Parathyroid adenoma (tissue), 2 donors: ENCODE data around the gene NUP107.

Source experiments
- H2AFZ ChIP-seq: fragments of 300-600 bp; sonication (generic); one replicate; pipeline ENCODE4 v1.7.0; 2017; ENCODE audit warnings: antibody characterized with exemption, mild to moderate bottlenecking
- H3K27ac ChIP-seq: fragments of 300-600 bp; sonication (generic); one replicate; pipeline ENCODE4 v1.7.0; 2017
- H3K27me3 ChIP-seq: fragments of 300-600 bp; sonication (generic); one replicate; pipeline ENCODE4 v1.7.0; 2017; ENCODE audit warnings: low read length; ENCODE audit not compliant: control insufficient read depth, insufficient read depth
- H3K36me3 ChIP-seq: fragments of 300-600 bp; sonication (generic); one replicate; pipeline ENCODE4 v1.7.0; 2017; ENCODE audit warnings: low read length; ENCODE audit not compliant: control insufficient read depth, insufficient read depth
- H3K4me1 ChIP-seq: fragments of 300-600 bp; sonication (generic); one replicate; pipeline ENCODE4 v1.7.0; 2017; ENCODE audit warnings: control low read depth
- H3K4me2 ChIP-seq: fragments of 300-600 bp; sonication (generic); one replicate; pipeline ENCODE4 v1.7.0; 2017; ENCODE audit warnings: low read length
- H3K4me3 ChIP-seq: fragments of 300-600 bp; sonication (generic); one replicate; pipeline ENCODE4 v1.7.0; 2017; ENCODE audit warnings: low read depth, low read length
- H3K79me2 ChIP-seq: fragments of 300-600 bp; sonication (generic); one replicate; pipeline ENCODE4 v1.7.0; 2017; ENCODE audit warnings: control low read depth
- H3K9ac ChIP-seq: fragments of 300-600 bp; sonication (generic); one replicate; pipeline ENCODE4 v1.7.0; 2017; ENCODE audit warnings: mild to moderate bottlenecking
- H3K9me3 ChIP-seq: fragments of 300-600 bp; sonication (generic); one replicate; pipeline ENCODE4 v1.7.0; 2017; ENCODE audit warnings: low read length; ENCODE audit not compliant: control insufficient read depth
- TF ChIP-seq, protein P1 (sequence below): fragments of 300-600 bp; sonication (generic); IDR thresholded peaks from one replicate; pipeline ENCODE4 v1.7.0; 2017; ENCODE audit warnings: antibody characterized with exemption, mild to moderate bottlenecking
- donor health status: primary hyperparathyroidism.

Gene NUP107

GRCh38 chr12:68641138-68641537 lies 45.6 kb upstream of the NUP107 start:
- Histone ChIP-seq H3K27ac (no peak overlapping the region), H3K9ac (no peak overlapping the region), H2AFZ (no peak overlapping the region), H3K4me1 (no peaks in the 10 kb centered on the region), H3K79me2 (peaks cover 47% of the 10 kb centered on the region), H3K4me3 (no peak overlapping the region), H3K9me3 (no peaks in the 10 kb centered on the region), H3K4me2 (no peak overlapping the region), H3K36me3 (no peaks in the 10 kb centered on the region), H3K27me3 (no peaks in the 10 kb centered on the region)
- TF ChIP-seq, protein P1, sequence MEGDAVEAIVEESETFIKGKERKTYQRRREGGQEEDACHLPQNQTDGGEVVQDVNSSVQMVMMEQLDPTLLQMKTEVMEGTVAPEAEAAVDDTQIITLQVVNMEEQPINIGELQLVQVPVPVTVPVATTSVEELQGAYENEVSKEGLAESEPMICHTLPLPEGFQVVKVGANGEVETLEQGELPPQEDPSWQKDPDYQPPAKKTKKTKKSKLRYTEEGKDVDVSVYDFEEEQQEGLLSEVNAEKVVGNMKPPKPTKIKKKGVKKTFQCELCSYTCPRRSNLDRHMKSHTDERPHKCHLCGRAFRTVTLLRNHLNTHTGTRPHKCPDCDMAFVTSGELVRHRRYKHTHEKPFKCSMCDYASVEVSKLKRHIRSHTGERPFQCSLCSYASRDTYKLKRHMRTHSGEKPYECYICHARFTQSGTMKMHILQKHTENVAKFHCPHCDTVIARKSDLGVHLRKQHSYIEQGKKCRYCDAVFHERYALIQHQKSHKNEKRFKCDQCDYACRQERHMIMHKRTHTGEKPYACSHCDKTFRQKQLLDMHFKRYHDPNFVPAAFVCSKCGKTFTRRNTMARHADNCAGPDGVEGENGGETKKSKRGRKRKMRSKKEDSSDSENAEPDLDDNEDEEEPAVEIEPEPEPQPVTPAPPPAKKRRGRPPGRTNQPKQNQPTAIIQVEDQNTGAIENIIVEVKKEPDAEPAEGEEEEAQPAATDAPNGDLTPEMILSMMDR: no peak

DNA sequence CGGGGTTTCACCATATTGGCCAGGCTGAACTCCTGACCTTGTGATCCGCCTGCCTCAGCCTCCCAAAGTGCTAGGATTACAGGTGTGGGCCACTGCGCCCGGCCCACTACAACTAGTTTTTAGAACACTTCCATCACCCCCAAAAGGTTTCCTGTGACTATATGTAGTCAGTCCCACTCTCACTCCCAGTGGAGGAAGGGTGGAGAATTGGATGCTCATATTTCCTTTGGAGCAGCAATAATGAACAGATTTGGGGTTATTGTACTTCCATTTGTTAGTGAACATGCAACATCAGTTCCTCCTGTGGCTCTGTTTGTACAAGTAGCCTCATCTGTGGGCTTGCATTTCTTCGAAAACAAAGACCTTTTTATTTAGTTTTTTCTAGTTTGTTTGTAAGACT lies 40.3 kb upstream of the NUP107 start:
- Histone ChIP-seq H3K4me1 (peaks cover 2% of the 10 kb centered on the region), H3K27ac (no peak overlapping the region), H3K27me3 (no peaks in the 10 kb centered on the region), H3K9ac (no peak overlapping the region), H3K9me3 (no peaks in the 10 kb centered on the region), H3K4me2 (no peak overlapping the region), H3K79me2 (peaks cover 27% of the 10 kb centered on the region), H3K36me3 (no peaks in the 10 kb centered on the region), H3K4me3 (no peak overlapping the region), H2AFZ (no peak overlapping the region)
- TF ChIP-seq, protein P1: no peak

DNA sequence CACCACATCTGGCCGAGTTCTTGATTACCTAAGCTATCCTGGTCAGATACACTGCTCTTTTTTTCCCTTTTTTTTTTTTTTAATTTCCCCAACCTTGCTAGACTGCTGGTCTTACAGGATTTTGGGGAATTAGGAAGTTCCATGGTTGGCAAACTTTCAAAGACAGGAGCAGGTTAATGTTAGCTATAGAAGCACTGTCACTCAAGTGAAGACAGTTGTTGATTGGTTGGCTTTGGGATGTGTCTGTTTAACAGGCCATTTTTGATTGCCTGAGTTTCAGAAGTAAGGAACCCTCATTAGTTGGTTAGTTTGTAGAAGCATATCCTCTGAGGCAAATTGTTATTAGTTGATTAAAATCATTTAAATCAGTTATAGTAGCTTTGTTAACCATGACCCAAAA lies 39.3 kb upstream of the NUP107 start:
- no peak overlapping the region for H3K4me3 ChIP-seq
- H3K27me3 ChIP-seq: no peaks in the 10 kb centered on the region
- H3K4me1 ChIP-seq: peaks cover 2% of the 10 kb centered on the region
- H3K9me3 ChIP-seq: no peaks in the 10 kb centered on the region
- no peak overlapping the region for H3K9ac ChIP-seq
- H3K36me3 ChIP-seq: no peaks in the 10 kb centered on the region
- no peak overlapping the region for H2AFZ ChIP-seq
- TF ChIP-seq, protein P1: no peak
- H3K4me2 ChIP-seq: no peak overlapping the region
- H3K79me2 ChIP-seq: peaks cover 31% of the 10 kb centered on the region
- H3K27ac ChIP-seq: no peak overlapping the region

- Histone ChIP-seq H3K4me1 (peaks cover 2% of the 10 kb centered on the region), H3K4me2 (no peak overlapping the region), H3K27me3 (no peaks in the 10 kb centered on the region), H2AFZ (no peak overlapping the region), H3K36me3 (no peaks in the 10 kb centered on the region), H3K27ac (no peak overlapping the region), H3K9me3 (no peaks in the 10 kb centered on the region), H3K9ac (no peak overlapping the region), H3K79me2 (peaks cover 26% of the 10 kb centered on the region), H3K4me3 (no peak overlapping the region)
- TF ChIP-seq, protein P1: no peak
These were observed 38.6 kb upstream of the NUP107 start for GRCh38 chr12:68648179-68648578.

DNA sequence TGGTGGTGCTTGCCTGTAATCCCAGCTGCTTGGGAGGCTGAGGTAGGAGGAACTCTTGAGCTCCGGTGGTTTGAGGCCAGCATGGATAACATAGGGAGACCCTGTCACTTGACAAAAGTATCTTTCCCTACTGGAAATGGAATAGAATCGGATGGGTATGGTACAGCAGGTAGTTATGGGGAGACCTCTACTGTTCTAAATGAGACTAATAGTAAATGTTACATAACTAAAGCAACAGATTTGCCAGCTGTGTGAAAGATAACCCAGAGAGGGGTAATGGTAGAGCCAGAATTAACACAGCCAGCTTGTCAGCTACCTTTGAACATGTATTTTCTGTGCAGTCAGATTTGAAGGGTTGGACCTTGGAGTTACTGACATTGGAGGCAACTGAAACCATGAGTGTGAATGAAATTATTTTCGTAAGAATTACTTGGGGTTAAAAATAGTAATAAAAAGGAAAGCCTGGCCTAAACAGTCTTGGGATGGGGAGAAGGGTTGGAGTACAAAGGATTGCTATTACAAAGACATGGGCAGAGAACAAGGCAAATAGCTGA lies 21.7 kb upstream of the NUP107 start:
- TF ChIP-seq, protein P1: peak; percentile 26
- H3K4me2 ChIP-seq: no peak overlapping the region
- H3K27ac ChIP-seq: no peak overlapping the region
- peaks cover 3% of the 10 kb centered on the region for H3K4me1 ChIP-seq
- H2AFZ ChIP-seq: no peak overlapping the region
- no peaks in the 10 kb centered on the region for H3K36me3 ChIP-seq
- H3K9ac ChIP-seq: no peak overlapping the region
- no peaks in the 10 kb centered on the region for H3K79me2 ChIP-seq
- H3K27me3 ChIP-seq: no peaks in the 10 kb centered on the region
- H3K9me3 ChIP-seq: no peaks in the 10 kb centered on the region
- H3K4me3 ChIP-seq: no peak overlapping the region
